HEK293 (cell line): ENCODE results near the gene NREP.

Experiments
- CTCF ChIA-PET: fragments of 350-600 bp; formaldehyde crosslinking; extraction: SDS; loops from one replicate; lab custom pipeline; 2021; ENCODE audit warnings: antibody characterized with exemption; lab: Yijun Ruan, JAX
- POLR2A ChIA-PET: fragments of 300-600 bp; formaldehyde crosslinking; extraction: SDS; loops from one replicate; lab custom pipeline; 2020; ENCODE audit warnings: antibody characterized with exemption, inconsistent platforms; lab: Yijun Ruan, JAX
- H3K27ac ChIP-seq: fragments of 200-500 bp; sonication (Bioruptor generic); 2 replicates; pipeline ENCODE4 v1.5.1; 2014; ENCODE audit warnings: low read depth, low read length, control low read depth, inconsistent platforms; ENCODE audit errors: extremely low read depth
- H3K36me3 ChIP-seq, 2 experiments: fragments of 200-500 bp in 1 of 2; sonication (Bioruptor generic) in 1 of 2; 1 replicate in 1 of 2; 2 replicates in 1 of 2; pipeline ENCODE4 v1.5.1; 2014 to 2017; ENCODE audit warnings: inconsistent platforms in 2 of 2, low read length in 2 of 2; ENCODE audit not compliant: control insufficient read depth in 2 of 2, insufficient read depth in 1 of 2
- H3K4me1 ChIP-seq: fragments of 200-500 bp; sonication (Bioruptor generic); 2 replicates; pipeline ENCODE4 v1.5.1; 2014; ENCODE audit warnings: mild to moderate bottlenecking, low read length, inconsistent platforms; ENCODE audit not compliant: control insufficient read depth, insufficient read depth
- H3K4me3 ChIP-seq: 2 replicates; pipeline ENCODE4 v1.5.1; 2011; ENCODE audit warnings: low read depth, mild to moderate bottlenecking, control low read depth, low read length, moderate library complexity
- H3K9me3 ChIP-seq: fragments of 200-500 bp; sonication (Bioruptor generic); 2 replicates; pipeline ENCODE4 v1.5.1; 2014; ENCODE audit warnings: low read depth, low read length, inconsistent platforms; ENCODE audit not compliant: control insufficient read depth, insufficient read depth
- EGR2 ChIP-seq: fragments of 450-650 bp; formaldehyde crosslinking; IDR thresholded peaks from 2 replicates; pipeline ENCODE4 v1.5.1; 2016; ENCODE audit warnings: low read depth, missing biosample characterization, missing genetic modification characterization
- HIC1 ChIP-seq: fragments of 450-650 bp; formaldehyde crosslinking; IDR thresholded peaks from 2 replicates; pipeline ENCODE4 v1.5.1; 2016; ENCODE audit warnings: missing biosample characterization, missing genetic modification characterization
- KLF10 ChIP-seq: fragments of 450-650 bp; IDR thresholded peaks from 2 replicates; pipeline ENCODE4 v1.5.1; 2018; ENCODE audit warnings: missing biosample characterization, mild to moderate bottlenecking, missing genetic modification characterization
- SCRT1 ChIP-seq: fragments of 450-650 bp; formaldehyde crosslinking; IDR thresholded peaks from 2 replicates; pipeline ENCODE4 v1.5.1; 2016; ENCODE audit warnings: missing biosample characterization, missing genetic modification characterization, borderline replicate concordance
- SCRT2 ChIP-seq: fragments of 450-650 bp; formaldehyde crosslinking; IDR thresholded peaks from 2 replicates; pipeline ENCODE4 v1.5.1; 2016; ENCODE audit warnings: missing biosample characterization, missing genetic modification characterization
- ZBTB48 ChIP-seq: fragments of 450-650 bp; formaldehyde crosslinking; IDR thresholded peaks from 2 replicates; pipeline ENCODE4 v1.5.1; 2016; ENCODE audit warnings: missing biosample characterization, missing genetic modification characterization
- ZIC2 ChIP-seq: fragments of 450-650 bp; formaldehyde crosslinking; IDR thresholded peaks from 2 replicates; pipeline ENCODE4 v1.5.1; 2016; ENCODE audit warnings: missing biosample characterization, missing genetic modification characterization
- ZNF138 ChIP-seq: fragments of 450-650 bp; formaldehyde crosslinking; IDR thresholded peaks from 2 replicates; pipeline ENCODE4 v1.5.1; 2016; ENCODE audit warnings: missing biosample characterization, missing genetic modification characterization, borderline replicate concordance
- ZNF157 ChIP-seq: fragments of 450-650 bp; formaldehyde crosslinking; IDR thresholded peaks from 2 replicates; pipeline ENCODE4 v1.5.1; 2016; ENCODE audit warnings: missing biosample characterization, missing genetic modification characterization
- ZNF211 ChIP-seq: fragments of 450-650 bp; formaldehyde crosslinking; IDR thresholded peaks from 2 replicates; pipeline ENCODE4 v1.5.1; 2016; ENCODE audit warnings: low read depth, missing biosample characterization, missing genetic modification characterization
- ZNF239 ChIP-seq: fragments of 450-650 bp; formaldehyde crosslinking; IDR thresholded peaks from 2 replicates; pipeline ENCODE4 v1.5.1; 2016; ENCODE audit warnings: missing biosample characterization, missing genetic modification characterization
- ZNF548 ChIP-seq: fragments of 450-650 bp; formaldehyde crosslinking; IDR thresholded peaks from 2 replicates; pipeline ENCODE4 v1.5.1; 2016; ENCODE audit warnings: missing biosample characterization, missing genetic modification characterization
- ZNF610 ChIP-seq: fragments of 450-650 bp; formaldehyde crosslinking; IDR thresholded peaks from 2 replicates; pipeline ENCODE4 v1.5.1; 2016; ENCODE audit warnings: missing biosample characterization, missing genetic modification characterization, borderline replicate concordance
- ZNF791 ChIP-seq: fragments of 450-650 bp; formaldehyde crosslinking; IDR thresholded peaks from 2 replicates; pipeline ENCODE4 v1.5.1; 2016; ENCODE audit warnings: missing biosample characterization, missing genetic modification characterization
- ZSCAN23 ChIP-seq: fragments of 450-650 bp; formaldehyde crosslinking; IDR thresholded peaks from 2 replicates; pipeline ENCODE4 v1.5.1; 2016; ENCODE audit warnings: missing biosample characterization, missing genetic modification characterization
- TF ChIP-seq, protein P1 (sequence below): fragments of 450-650 bp; formaldehyde crosslinking; IDR thresholded peaks from 2 replicates; pipeline ENCODE4 v1.5.1; 2016; ENCODE audit warnings: missing biosample characterization, missing genetic modification characterization

Gene NREP

DNA sequence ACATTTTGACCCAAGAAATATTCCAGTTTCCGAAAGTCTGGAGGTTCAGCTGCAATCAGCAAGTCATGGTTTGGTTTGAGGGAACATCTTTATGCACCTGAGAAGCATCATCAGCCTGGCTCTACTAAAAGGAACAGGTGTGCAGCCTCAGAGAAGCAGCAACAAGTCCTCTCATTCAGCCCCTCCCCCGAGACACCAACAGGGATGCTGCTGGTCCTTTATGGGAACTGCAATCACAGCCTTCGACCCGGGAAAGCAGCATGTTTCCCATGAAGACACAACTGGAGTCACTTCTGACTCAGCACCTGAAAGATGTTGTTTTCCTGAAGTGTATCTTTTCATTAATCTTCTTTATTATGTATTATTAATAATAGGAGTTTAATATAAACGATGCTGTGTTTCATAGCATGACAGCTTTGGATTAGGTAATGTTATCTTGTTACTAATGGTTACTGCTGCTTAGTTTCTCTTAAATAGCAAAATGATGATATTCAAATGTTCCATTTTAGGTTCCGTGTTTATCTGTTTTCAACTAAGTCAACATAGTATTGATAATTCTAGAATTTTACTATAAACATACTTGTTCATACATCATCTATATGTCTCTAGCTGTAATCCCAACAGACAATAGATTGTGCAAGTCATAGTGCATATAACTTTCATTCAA is 15.6 kb upstream of the NREP start:
- peaks cover 20% of the 10 kb centered on the region for H3K4me1 ChIP-seq
- no peak overlapping the region for H3K27ac ChIP-seq
- no peak overlapping the region for H3K4me3 ChIP-seq
- TF ChIP-seq ZIC2 (tag by site-specific recombination) (0 out of 2 replicates have a peak, but pooled peaks have one; percentile 8), SCRT2 (tag by site-specific recombination) (peak; percentile 95), ZBTB48 (tag by site-specific recombination) (no peak), ZNF138 (no peak), SCRT1 (peak; percentile 90)
- TF ChIP-seq, protein P1, sequence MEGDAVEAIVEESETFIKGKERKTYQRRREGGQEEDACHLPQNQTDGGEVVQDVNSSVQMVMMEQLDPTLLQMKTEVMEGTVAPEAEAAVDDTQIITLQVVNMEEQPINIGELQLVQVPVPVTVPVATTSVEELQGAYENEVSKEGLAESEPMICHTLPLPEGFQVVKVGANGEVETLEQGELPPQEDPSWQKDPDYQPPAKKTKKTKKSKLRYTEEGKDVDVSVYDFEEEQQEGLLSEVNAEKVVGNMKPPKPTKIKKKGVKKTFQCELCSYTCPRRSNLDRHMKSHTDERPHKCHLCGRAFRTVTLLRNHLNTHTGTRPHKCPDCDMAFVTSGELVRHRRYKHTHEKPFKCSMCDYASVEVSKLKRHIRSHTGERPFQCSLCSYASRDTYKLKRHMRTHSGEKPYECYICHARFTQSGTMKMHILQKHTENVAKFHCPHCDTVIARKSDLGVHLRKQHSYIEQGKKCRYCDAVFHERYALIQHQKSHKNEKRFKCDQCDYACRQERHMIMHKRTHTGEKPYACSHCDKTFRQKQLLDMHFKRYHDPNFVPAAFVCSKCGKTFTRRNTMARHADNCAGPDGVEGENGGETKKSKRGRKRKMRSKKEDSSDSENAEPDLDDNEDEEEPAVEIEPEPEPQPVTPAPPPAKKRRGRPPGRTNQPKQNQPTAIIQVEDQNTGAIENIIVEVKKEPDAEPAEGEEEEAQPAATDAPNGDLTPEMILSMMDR: 0 out of 2 replicates have a peak, but pooled peaks have one; percentile 12
- H3K36me3 ChIP-seq: no peaks in the 10 kb centered on the region
- POLR2A ChIA-PET: interaction anchor here (1.3 kb wide), 1 partner anchor 15 kb away, joined by 5 read pairs; no protein-coding TSS in a partner anchor
- CTCF ChIA-PET: interaction anchor here (0.6 kb wide), 1 partner anchor 239 kb away, joined by 4 read pairs; no protein-coding TSS in a partner anchor
- no peaks in the 10 kb centered on the region for H3K9me3 ChIP-seq

DNA sequence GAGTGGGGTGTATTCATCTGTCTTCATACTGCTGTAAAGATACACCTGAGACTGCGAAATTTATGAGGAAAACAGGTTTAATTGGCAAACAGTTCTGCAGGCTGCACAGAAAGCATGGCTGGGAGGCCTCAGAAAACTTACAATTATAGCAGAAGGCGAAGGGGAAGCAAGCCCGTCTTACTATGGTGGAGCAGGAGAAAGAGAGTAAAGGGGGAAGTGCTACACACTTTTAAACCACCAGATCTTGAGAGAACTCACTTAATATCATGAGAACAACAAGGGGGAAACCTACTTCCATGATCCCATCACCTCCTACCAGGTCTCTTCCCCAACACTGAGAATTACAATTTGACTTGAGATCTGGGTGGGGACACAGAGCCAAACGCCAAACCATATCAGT is 12.5 kb upstream of the NREP start:
- H3K36me3 ChIP-seq: no peaks in the 10 kb centered on the region
- TF ChIP-seq KLF10 (tag by site-specific recombination) (no peak), ZNF239 (tag by site-specific recombination) (no peak), ZNF548 (tag by site-specific recombination) (no peak), ZNF791 (tag by site-specific recombination) (no peak), ZBTB48 (tag by site-specific recombination) (no peak), ZSCAN23 (no peak), ZNF157 (tag by site-specific recombination) (no peak), HIC1 (tag by site-specific recombination) (no peak), ZNF211 (tag by site-specific recombination) (no peak), EGR2 (no peak), ZNF610 (tag by site-specific recombination) (no peak)
- TF ChIP-seq, protein P1: no peak
- TF ChIP-seq, all 188 proteins: peak for 0
- H3K27ac ChIP-seq: no peak overlapping the region
- no peak overlapping the region for H3K4me3 ChIP-seq
- no peaks in the 10 kb centered on the region for H3K9me3 ChIP-seq
- ChIA-PET CTCF (no interaction called here), POLR2A (no interaction called here)
- H3K4me1 ChIP-seq: peaks cover 12% of the 10 kb centered on the region
